ENCODE measurements around the gene GOSR1. TPM values are rescaled to one million over a fixed set of nuclear protein-coding genes. Genes with fewer than 3 reads are reported as not detected.
"Not testable (repeated sequence)": the region's sequence is repeated elsewhere in the genome, so short reads cannot be mapped to it uniquely, and the experiment has no call there.

GOSR1 gene
- total RNA-seq, 1 donor from 2014 or later: 38.9 TPM

DNA sequence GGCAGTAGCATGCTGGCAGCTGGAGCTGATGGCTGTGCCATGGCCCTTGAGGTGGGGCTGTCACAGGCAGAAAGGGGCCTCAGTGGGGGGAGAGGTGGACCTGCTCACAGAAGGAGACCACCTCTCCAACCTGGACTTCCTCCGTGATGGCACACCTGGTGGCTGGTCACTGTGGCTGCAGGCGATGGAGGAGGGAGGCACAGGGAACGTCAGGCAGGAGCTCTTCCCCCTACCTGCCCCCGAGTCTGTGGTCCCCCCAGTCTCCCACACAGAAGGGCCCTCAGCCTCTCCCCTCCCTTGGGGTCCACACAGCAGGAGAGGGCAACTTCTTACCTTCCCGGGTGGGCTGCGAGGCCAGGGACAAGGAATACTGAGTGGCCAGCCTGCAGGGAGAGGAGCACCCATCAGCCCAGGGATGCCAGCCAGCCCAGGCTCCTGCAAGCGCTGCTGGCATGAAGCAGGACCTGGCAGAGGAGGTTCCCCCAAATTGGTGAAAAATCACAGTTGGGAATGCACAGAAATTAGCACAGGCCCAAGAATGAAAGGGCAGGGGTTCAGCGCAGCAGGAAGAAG is 96.5 kb downstream of the GOSR1 start:
- no peaks in the 10 kb centered on the region for H3K27me3 ChIP-seq
- H3K4me1 Mint-ChIP-seq: peaks cover 15% of the 10 kb centered on the region
- no peaks in the 10 kb centered on the region for H3K9me3 ChIP-seq (ENCODE audit: low read depth)
- no peaks in the 10 kb centered on the region for H3K36me3 Mint-ChIP-seq
- no peak overlapping the region for H3K4me3 Mint-ChIP-seq
- no peaks in the 10 kb centered on the region for H4K20me1 ChIP-seq (ENCODE audit: low read depth)
- H3K27ac Mint-ChIP-seq: no peak overlapping the region
- no peak overlapping the region for H2AFZ ChIP-seq (replicated peaks)
- no peaks in the 10 kb centered on the region for H3F3A ChIP-seq (ENCODE audit: low read depth)
- peaks cover 6% of the 10 kb centered on the region for H3K4me1 ChIP-seq
- H3K9me3 Mint-ChIP-seq: no peaks in the 10 kb centered on the region
- no peaks in the 10 kb centered on the region for H3K36me3 ChIP-seq
- no peaks in the 10 kb centered on the region for H3K79me2 ChIP-seq (ENCODE audit: low read depth)
- TF ChIP-seq, protein P1, sequence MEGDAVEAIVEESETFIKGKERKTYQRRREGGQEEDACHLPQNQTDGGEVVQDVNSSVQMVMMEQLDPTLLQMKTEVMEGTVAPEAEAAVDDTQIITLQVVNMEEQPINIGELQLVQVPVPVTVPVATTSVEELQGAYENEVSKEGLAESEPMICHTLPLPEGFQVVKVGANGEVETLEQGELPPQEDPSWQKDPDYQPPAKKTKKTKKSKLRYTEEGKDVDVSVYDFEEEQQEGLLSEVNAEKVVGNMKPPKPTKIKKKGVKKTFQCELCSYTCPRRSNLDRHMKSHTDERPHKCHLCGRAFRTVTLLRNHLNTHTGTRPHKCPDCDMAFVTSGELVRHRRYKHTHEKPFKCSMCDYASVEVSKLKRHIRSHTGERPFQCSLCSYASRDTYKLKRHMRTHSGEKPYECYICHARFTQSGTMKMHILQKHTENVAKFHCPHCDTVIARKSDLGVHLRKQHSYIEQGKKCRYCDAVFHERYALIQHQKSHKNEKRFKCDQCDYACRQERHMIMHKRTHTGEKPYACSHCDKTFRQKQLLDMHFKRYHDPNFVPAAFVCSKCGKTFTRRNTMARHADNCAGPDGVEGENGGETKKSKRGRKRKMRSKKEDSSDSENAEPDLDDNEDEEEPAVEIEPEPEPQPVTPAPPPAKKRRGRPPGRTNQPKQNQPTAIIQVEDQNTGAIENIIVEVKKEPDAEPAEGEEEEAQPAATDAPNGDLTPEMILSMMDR (IDR thresholded peaks at IDR 0.05): no peak
- no peak for TF ChIP-seq EZH2phosphoT487 (IDR thresholded peaks at IDR 0.05)
- no peak for TF ChIP-seq EZH2 (IDR thresholded peaks at IDR 0.05)
- no peak overlapping the region for H3K4me3 ChIP-seq
- H3K4me2 ChIP-seq: no peak overlapping the region
- DNase-seq (ENCODE audit: low spot score): no peak
- H3K27ac ChIP-seq: no peak overlapping the region
- H3K9ac ChIP-seq: no peak overlapping the region
- H3K27me3 Mint-ChIP-seq (ENCODE audit: insufficient read depth, low read depth): peaks cover 7% of the 10 kb centered on the region

DNA sequence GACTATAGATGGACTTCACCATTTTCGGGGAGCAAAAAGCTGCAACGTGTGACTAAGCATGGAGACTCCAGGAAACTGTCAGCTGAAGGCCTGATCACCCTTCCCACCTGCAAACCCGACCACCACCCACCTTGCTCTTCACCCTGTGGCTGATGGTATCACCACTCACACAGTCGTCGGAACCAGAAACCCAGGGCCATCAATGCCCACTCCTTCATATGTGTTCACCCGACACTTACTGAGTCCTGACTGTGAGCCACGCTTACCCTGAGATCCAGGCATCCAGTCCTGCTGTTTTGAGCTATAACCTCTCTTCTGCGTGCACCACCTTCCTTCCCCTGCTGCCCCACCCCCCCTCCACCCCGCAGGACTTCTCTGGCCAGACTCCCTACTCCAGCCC is 97.1 kb downstream of the GOSR1 start:
- DNase-seq (ENCODE audit: low spot score); H3K9ac ChIP-seq; H3K79me2 ChIP-seq (ENCODE audit: low read depth); H3K36me3 ChIP-seq; H4K20me1 ChIP-seq (ENCODE audit: low read depth); H3K4me3 Mint-ChIP-seq; H3K36me3 Mint-ChIP-seq; H3K27ac ChIP-seq; H3K9me3 Mint-ChIP-seq; H3K4me3 ChIP-seq; H3F3A ChIP-seq (ENCODE audit: low read depth); H3K4me2 ChIP-seq; H3K27me3 ChIP-seq; H3K27ac Mint-ChIP-seq; H2AFZ ChIP-seq (replicated peaks); H3K9me3 ChIP-seq (ENCODE audit: low read depth); H3K27me3 Mint-ChIP-seq (ENCODE audit: insufficient read depth, low read depth); H3K4me1 ChIP-seq: not testable (repeated sequence)
- H3K4me1 Mint-ChIP-seq: peaks cover 12% of the 10 kb centered on the region

DNA sequence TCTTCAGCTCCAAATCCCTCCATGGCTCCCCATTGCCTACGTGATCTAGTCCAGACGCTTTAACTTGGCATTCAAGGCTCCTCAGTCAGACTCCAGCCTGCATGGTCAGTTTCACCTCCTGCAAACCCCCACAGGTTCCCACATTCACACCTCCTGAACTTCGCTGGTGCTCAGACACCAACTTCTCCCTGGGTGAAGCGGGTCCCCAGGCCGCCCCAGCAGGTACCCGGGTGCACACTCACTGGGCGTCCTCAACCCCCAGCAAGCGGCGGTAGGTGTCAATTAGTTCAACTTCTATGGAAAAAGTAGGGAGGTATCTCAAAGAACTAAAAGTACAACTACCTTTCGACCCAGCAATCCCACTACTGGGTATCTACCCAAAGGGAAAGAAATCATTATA is 97.6 kb downstream of the GOSR1 start:
- H3K4me3 ChIP-seq; H3K27ac Mint-ChIP-seq; DNase-seq (ENCODE audit: low spot score); H3K4me1 ChIP-seq; H3K9ac ChIP-seq; H2AFZ ChIP-seq (replicated peaks); H3K9me3 Mint-ChIP-seq; H3K4me2 ChIP-seq; H3K79me2 ChIP-seq (ENCODE audit: low read depth); H3K9me3 ChIP-seq (ENCODE audit: low read depth); H3K36me3 ChIP-seq; H3K27me3 ChIP-seq; H3K36me3 Mint-ChIP-seq; H3F3A ChIP-seq (ENCODE audit: low read depth); H3K27ac ChIP-seq; H3K4me3 Mint-ChIP-seq; H3K27me3 Mint-ChIP-seq (ENCODE audit: insufficient read depth, low read depth); H4K20me1 ChIP-seq (ENCODE audit: low read depth): not testable (repeated sequence)
- peaks cover 12% of the 10 kb centered on the region for H3K4me1 Mint-ChIP-seq

DNA sequence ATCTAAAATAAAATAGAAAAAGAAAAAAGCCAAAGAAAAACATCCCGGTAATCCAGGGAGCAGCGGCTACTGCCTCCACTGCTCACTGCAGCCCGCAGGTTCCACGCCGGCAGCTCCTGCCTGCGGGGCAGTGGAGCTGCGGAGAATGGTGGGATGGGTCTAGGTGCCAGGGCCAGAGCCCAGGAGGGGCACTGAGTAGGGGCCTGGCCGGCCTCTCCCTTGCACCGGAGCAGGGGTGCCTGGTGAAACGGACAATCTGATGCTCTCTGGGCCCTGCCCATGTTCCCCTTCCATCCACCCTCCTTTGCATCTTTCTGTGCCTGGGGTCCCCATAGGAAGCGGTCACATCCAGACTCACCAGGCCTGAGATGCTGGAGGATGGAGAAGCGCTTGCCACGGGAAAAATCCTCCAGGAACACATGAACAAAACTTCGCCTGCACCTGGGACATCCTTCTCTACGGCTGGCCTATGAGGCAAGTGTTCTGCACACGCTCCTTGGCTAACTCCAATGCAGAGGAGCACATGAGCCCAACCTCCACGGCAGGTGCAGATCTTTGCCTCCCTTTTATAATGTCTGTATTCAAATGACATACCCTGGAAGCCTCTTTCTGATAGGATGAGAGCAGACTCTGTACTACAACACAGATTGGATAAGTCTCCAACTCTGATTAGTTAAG is 98.6 kb downstream of the GOSR1 start:
- not testable (repeated sequence) for H3K27me3 Mint-ChIP-seq (ENCODE audit: insufficient read depth, low read depth); H3K4me3 ChIP-seq; H3K4me3 Mint-ChIP-seq; H3K9me3 ChIP-seq (ENCODE audit: low read depth); H4K20me1 ChIP-seq (ENCODE audit: low read depth); H2AFZ ChIP-seq (replicated peaks); DNase-seq (ENCODE audit: low spot score); H3K36me3 ChIP-seq; H3K79me2 ChIP-seq (ENCODE audit: low read depth); H3K36me3 Mint-ChIP-seq; H3K27ac Mint-ChIP-seq; H3K9ac ChIP-seq; H3K4me2 ChIP-seq; H3K9me3 Mint-ChIP-seq; H3F3A ChIP-seq (ENCODE audit: low read depth); H3K27ac ChIP-seq; H3K27me3 ChIP-seq; H3K4me1 ChIP-seq
- H3K4me1 Mint-ChIP-seq: peaks cover 12% of the 10 kb centered on the region

DNA sequence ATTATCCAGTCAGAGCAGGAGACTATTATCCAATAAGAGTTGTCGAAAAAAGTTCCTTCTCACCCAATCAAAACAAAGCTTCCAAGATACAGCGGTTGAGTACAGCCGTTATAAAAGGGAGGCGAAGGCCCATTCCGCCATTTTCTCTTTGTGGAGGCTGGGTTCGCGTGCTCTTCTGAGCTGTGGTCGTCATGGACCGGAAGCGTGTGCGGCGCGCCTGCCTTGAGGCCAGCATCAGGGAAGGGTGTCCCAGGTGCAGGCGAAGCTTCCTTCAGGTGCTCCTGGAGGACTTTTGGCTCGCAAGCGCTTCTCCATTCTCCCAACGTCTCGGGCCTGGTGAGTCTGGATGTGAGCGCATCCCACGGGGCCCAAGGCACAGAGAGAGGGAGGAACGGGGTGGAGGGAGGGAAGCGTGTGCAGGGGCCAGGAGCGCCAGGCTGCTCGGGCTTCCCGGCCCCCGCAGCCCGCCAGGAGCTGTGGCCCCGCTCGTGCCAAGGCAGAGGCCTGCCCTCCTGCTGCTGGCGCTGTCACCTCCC is 99.2 kb downstream of the GOSR1 start:
- no peaks in the 10 kb centered on the region for H3K36me3 Mint-ChIP-seq
- TF ChIP-seq, protein P1 (IDR thresholded peaks at IDR 0.05): no peak
- no peak for TF ChIP-seq EZH2phosphoT487 (IDR thresholded peaks at IDR 0.05)
- no peak for TF ChIP-seq EZH2 (IDR thresholded peaks at IDR 0.05)

More for the DNA sequence above, 99.2 kb downstream of the GOSR1 start:
- Histone ChIP-seq H3K9ac (no peak overlapping the region), H3K4me3 (no peak overlapping the region), H3K4me1 (no peaks in the 10 kb centered on the region), H3K4me2 (no peak overlapping the region), H4K20me1 (ENCODE audit: low read depth) (no peaks in the 10 kb centered on the region), H3K36me3 (no peaks in the 10 kb centered on the region), H2AFZ (replicated peaks) (no peak overlapping the region), H3K9me3 (ENCODE audit: low read depth) (no peaks in the 10 kb centered on the region), H3K27me3 (no peaks in the 10 kb centered on the region), H3F3A (ENCODE audit: low read depth) (no peaks in the 10 kb centered on the region), H3K79me2 (ENCODE audit: low read depth) (no peaks in the 10 kb centered on the region), H3K27ac (no peak overlapping the region)
- Mint-ChIP-seq H3K27me3 (ENCODE audit: insufficient read depth, low read depth) (peaks cover 5% of the 10 kb centered on the region), H3K9me3 (peaks cover 2% of the 10 kb centered on the region), H3K4me1 (peaks cover 12% of the 10 kb centered on the region), H3K27ac (no peak overlapping the region), H3K4me3 (no peak overlapping the region)
- DNase-seq (ENCODE audit: low spot score): no peak
